Kidney tubule cell (primary cell): ENCODE data around the gene CENPX.

ENCODE experiments used
- DNase-seq: peaks from one replicate; pipeline ENCODE4 v3.0.0-alpha.2; 2018; ENCODE audit warnings: low spot score

The CENPX gene

GRCh38 chr17:82023447-82024241 is 966 bp upstream of the CENPX start:
- peak; percentile 36 for DNase-seq

- DNase-seq: peak; percentile 100
Measured at GRCh38 chr17:82022981-82023446, 336 bp upstream of the CENPX start, which contains the start of gene LRRC45. Gene LRRC45 (plus strand): TSS chr17:82023305. CDS start chr17:82023644, 339 bp downstream.

GRCh38 chr17:82021900-82022309 is 773 bp downstream of the CENPX start:
- peak; percentile 16 for DNase-seq

- DNase-seq: peak; percentile 80
Measured at GRCh38 chr17:82021107-82021899, 1.4 kb downstream of the CENPX start.

GRCh38 chr17:82020572-82021106 is 2.0 kb downstream of the CENPX start:
- DNase-seq: no peak

GRCh38 chr17:82019690-82020571 is 2.7 kb downstream of the CENPX start:
- DNase-seq: peak; percentile 54

GRCh38 chr17:82018989-82019689 is 3.5 kb downstream of the CENPX start:
- DNase-seq: no peak

- DNase-seq: no peak
Measured at GRCh38 chr17:82018152-82018988, 4.3 kb downstream of the CENPX start.

GRCh38 chr17:82017612-82018151 is 5.0 kb downstream of the CENPX start:
- no peak for DNase-seq

GRCh38 chr17:82016875-82017459 is 5.7 kb downstream of the CENPX start:
- DNase-seq: no peak

GRCh38 chr17:82016061-82016874 is 6.4 kb downstream of the CENPX start:
- DNase-seq: no peak

GRCh38 chr17:82015311-82015971 is 7.2 kb downstream of the CENPX start:
- no peak for DNase-seq

GRCh38 chr17:82014971-82015310 is 7.7 kb downstream of the CENPX start:
- no peak for DNase-seq

- DNase-seq: no peak
Measured at GRCh38 chr17:82014432-82014831, 8.2 kb downstream of the CENPX start.

GRCh38 chr17:82013772-82014321 is 8.8 kb downstream of the CENPX start:
- no peak for DNase-seq

- DNase-seq: no peak
Measured at GRCh38 chr17:82013341-82013740, 9.3 kb downstream of the CENPX start.

- DNase-seq: no peak
Measured at GRCh38 chr17:82012640-82013295, 9.9 kb downstream of the CENPX start.
